DOHH2 (cell line): ENCODE results near the gene NPAS3.

Experiments
- H3F3A ChIP-seq: fragments of 200-600 bp; sonication (generic), shearing (Covaris generic); 2 replicates; pipeline ENCODE4 v1.6.0; 2016; ENCODE audit warnings: antibody characterized with exemption, mild to moderate bottlenecking; ENCODE audit not compliant: control insufficient read depth, insufficient read depth
- H3K27ac ChIP-seq: fragments of 200-600 bp; sonication (generic); 2 replicates; pipeline ENCODE4 v1.5.1; 2014; ENCODE audit warnings: low read depth, mild to moderate bottlenecking, low read length, moderate library complexity
- H3K27me3 ChIP-seq: fragments of 200-600 bp; sonication (generic); 2 replicates; pipeline ENCODE4 v1.6.1; 2014; ENCODE audit warnings: mild to moderate bottlenecking, low read length, mixed read lengths; ENCODE audit not compliant: control insufficient read depth
- H3K36me3 ChIP-seq: fragments of 200-600 bp; sonication (generic); 2 replicates; pipeline ENCODE4 v1.6.1; 2014; ENCODE audit warnings: mild to moderate bottlenecking, low read length, moderate library complexity, mixed read lengths; ENCODE audit not compliant: control insufficient read depth
- H3K4me1 ChIP-seq: fragments of 200-600 bp; sonication (generic); 2 replicates; pipeline ENCODE4 v1.6.1; 2014; ENCODE audit warnings: mild to moderate bottlenecking, low read length, mixed read lengths; ENCODE audit not compliant: control insufficient read depth
- H3K4me2 ChIP-seq: fragments of 200-600 bp; sonication (generic); 2 replicates; pipeline ENCODE4 v1.6.0; 2014; ENCODE audit warnings: mild to moderate bottlenecking, low read length, moderate library complexity
- H3K4me3 ChIP-seq: fragments of 200-600 bp; sonication (generic); 2 replicates; pipeline ENCODE4 v1.5.1; 2014; ENCODE audit warnings: mild to moderate bottlenecking, low read length, mixed read lengths
- H3K79me2 ChIP-seq: fragments of 200-600 bp; sonication (generic); 2 replicates; pipeline ENCODE4 v1.6.1; 2014; ENCODE audit warnings: mild to moderate bottlenecking, low read length, mixed read lengths; ENCODE audit not compliant: control insufficient read depth
- H3K9me2 ChIP-seq: fragments of 200-600 bp; sonication (generic); replicated peaks from 2 replicates; pipeline ENCODE4 v1.6.1; 2014; ENCODE audit warnings: mild to moderate bottlenecking, low read length, mixed read lengths; ENCODE audit not compliant: control insufficient read depth
- H3K9me3 ChIP-seq: fragments of 200-600 bp; sonication (generic); 2 replicates; pipeline ENCODE4 v1.6.1; 2014; ENCODE audit warnings: antibody characterized with exemption, low read length, mixed read lengths; ENCODE audit not compliant: control insufficient read depth, insufficient read depth
- H4K20me1 ChIP-seq: fragments of 200-600 bp; sonication (generic); 2 replicates; pipeline ENCODE4 v1.6.0; 2014; ENCODE audit warnings: low read depth, mild to moderate bottlenecking, antibody characterized with exemption, low read length, moderate library complexity; ENCODE audit not compliant: control insufficient read depth, insufficient read depth
- CTCF ChIP-seq: fragments of 200-600 bp; sonication (generic); IDR thresholded peaks from one replicate; pipeline ENCODE4 v1.5.1; 2014; ENCODE audit warnings: antibody characterized with exemption, mild to moderate bottlenecking, low read depth, low read length; ENCODE audit not compliant: poor library complexity, severe bottlenecking
- EZH2phosphoT487 ChIP-seq: fragments of 200-600 bp; sonication (generic); IDR thresholded peaks from 2 replicates; pipeline ENCODE4 v1.6.1; 2017; ENCODE audit warnings: borderline replicate concordance, mild to moderate bottlenecking, antibody characterized with exemption, low read length, moderate library complexity, mixed read lengths

The NPAS3 gene

GRCh38 chr14:33528655-33529054 lies 590.0 kb downstream of the NPAS3 start:
- H3K36me3 ChIP-seq: no peaks in the 10 kb centered on the region
- no peaks in the 10 kb centered on the region for H3F3A ChIP-seq
- no peak overlapping the region for H3K4me3 ChIP-seq

DNA sequence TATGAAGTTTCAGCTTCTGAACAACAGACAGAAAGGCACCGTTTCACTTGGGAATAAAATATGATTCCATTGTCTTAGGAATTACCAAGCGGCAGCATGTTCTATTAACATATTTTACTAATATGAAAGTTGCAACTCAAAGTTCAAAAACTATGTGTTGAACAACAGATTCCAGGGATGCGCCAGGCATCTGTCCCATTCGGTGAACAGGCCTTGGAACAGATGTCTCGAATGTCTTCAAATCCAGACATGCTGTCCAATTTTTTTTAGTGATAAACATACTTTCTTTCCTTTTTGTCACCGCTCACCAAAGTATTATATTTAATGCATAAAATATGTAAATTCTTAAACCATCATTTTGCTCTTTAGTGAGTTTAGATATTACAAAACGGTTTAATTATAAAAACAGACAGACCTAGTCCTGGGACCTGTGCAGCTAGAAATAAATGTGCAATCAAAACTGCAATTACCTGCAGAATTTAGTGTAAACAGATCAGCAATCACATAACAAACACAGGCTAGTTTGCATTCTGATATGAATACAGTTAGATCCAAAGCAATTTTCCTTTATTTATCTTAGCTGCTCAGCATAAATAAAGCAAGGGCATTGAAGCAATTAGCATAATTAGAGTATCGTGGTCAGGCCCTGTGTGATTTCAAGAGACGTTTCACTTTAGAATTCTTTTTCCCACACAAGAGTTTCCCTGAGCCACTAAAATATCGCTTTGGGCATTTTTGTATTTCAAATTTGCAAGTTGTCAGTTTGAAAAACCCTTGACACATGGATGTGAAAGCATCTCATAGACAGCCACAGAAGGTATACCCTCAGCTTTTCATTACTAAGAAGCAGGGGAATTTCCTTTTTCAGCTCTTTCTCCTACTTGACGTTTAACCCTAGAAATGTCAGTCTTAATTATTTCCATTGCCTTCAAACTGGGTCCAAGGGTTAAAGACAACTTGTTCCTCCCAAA lies 591.4 kb downstream of the NPAS3 start:
- Histone ChIP-seq H3K9me2 (no peaks in the 10 kb centered on the region), H3K36me3 (no peaks in the 10 kb centered on the region), H3K4me2 (no peak overlapping the region), H3F3A (no peaks in the 10 kb centered on the region), H3K27ac (no peak overlapping the region), H3K79me2 (no peaks in the 10 kb centered on the region), H3K4me1 (no peaks in the 10 kb centered on the region), H3K9me3 (no peaks in the 10 kb centered on the region), H4K20me1 (no peaks in the 10 kb centered on the region), H3K27me3 (no peaks in the 10 kb centered on the region), H3K4me3 (no peak overlapping the region)
- no peak for TF ChIP-seq CTCF
- no peak for TF ChIP-seq EZH2phosphoT487

More at GRCh38 chr14:33528655-33529054, 590.0 kb downstream of the NPAS3 start:
- no peak overlapping the region for H3K4me2 ChIP-seq
- no peaks in the 10 kb centered on the region for H3K9me2 ChIP-seq
- H3K27ac ChIP-seq: no peak overlapping the region
- no peak for TF ChIP-seq CTCF
- TF ChIP-seq EZH2phosphoT487: no peak
- H4K20me1 ChIP-seq: no peaks in the 10 kb centered on the region
- no peaks in the 10 kb centered on the region for H3K27me3 ChIP-seq
- no peaks in the 10 kb centered on the region for H3K79me2 ChIP-seq
- no peaks in the 10 kb centered on the region for H3K4me1 ChIP-seq
- no peaks in the 10 kb centered on the region for H3K9me3 ChIP-seq

DNA sequence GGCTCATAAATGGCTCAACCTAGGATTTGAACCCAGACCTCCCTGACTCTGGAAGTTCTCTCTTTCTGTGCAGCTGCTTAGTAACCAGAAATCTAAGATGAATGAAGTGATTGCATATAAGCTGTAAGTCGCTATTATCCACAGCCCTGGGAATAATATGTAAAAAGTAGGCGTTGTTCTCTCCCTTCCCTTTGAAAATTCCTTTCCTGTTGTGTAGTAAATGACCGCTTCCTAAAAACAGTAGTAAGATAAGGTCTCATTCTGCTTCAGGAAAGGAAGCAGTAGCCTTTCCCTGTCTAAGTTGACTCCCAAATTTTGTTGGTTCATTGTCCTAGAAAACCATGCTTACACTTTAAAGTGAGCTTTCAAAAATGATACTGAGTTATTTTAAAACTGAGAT lies 593.9 kb downstream of the NPAS3 start:
- Histone ChIP-seq H3K9me2 (no peaks in the 10 kb centered on the region), H3K27me3 (no peaks in the 10 kb centered on the region), H3F3A (no peaks in the 10 kb centered on the region), H3K4me2 (no peak overlapping the region), H3K27ac (no peak overlapping the region), H3K4me3 (no peak overlapping the region), H4K20me1 (no peaks in the 10 kb centered on the region), H3K79me2 (no peaks in the 10 kb centered on the region), H3K4me1 (no peaks in the 10 kb centered on the region), H3K36me3 (no peaks in the 10 kb centered on the region), H3K9me3 (no peaks in the 10 kb centered on the region)
- TF ChIP-seq EZH2phosphoT487 (no peak), CTCF (no peak)
